Endometrium (tissue), 2 donors: Measurements from ENCODE around the gene SEMA6B.
"Not testable (repeated sequence)": the region's sequence is repeated elsewhere in the genome, so short reads cannot be mapped to it uniquely, and the experiment has no call there.

Experiments used
- FAIRE-seq: peaks from 2 replicates; lab custom pipeline; 2012; peaks lifted over from hg19 to GRCh38; lab: Jason Lieb, UNC
- donor health status: control.
- donor health status: control.

Gene SEMA6B

DNA sequence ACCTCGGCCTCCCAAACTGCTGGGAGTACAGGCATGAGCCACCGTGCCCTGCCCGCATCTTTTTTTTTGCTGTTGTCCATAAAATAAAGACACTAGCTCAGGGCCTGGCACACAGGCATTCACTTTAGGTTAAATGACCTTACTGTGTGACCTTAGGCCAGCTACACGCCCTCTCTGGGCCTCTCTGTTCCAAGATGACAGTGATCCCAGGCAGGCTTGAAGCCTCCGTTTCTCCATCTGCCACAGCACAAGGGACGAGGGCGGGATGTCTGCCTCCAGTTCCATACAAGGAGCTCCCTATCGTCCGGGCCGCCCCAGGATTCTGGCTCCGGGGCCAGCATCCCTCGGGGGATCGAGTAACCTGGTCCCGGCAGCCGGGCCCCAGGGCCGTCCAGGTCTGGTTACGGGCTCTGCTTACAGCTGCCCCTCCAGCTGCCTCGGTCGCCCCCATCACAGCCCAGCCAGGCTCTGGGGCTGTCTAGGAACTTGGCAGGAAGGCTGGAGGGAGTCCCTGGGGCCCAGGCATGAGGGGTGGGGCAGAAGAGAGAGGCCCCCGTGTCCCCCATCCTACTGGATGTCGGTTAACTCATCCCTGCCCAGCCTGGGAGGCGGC, 11.9 kb upstream of the SEMA6B start:
- FAIRE-seq, result no peak

DNA sequence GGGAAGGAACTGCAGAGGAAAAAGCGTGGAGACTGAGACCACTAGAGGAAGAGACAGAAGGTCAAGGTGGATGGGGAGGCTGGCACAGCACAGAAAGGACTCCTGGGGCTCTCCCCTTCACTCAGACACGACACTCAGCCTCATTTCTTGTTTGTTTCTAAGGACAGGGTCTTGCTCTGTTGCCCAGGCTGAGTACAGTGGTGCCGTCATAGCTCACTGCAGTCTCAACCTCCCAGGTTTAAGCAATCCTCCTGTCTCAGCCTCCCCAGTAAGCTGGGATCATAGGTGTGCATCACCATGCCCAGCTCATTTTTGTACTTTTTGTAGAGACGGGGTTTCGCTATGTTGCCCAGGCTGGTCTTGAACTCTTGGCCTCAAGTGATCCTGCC, 11.4 kb upstream of the SEMA6B start:
- FAIRE-seq, result no peak

DNA sequence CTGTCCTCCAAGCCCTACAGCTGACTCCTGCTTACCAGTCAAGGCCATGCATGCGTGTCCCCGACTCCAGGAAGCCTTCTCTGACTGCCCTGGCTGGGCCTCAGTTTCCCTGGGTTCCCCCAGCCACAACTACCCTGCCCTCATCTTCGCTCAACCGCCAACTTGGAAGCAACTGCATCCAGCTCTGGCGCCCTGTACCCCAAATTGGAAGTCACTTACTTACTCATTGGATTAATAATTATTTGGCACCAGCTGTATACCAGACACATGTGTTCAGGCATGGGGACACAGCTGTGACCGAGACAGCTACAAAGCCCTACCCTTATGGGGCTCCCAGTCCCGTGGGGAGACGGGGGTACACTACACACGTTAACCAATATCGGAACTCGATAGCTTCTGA, 10.9 kb upstream of the SEMA6B start:
- no peak for FAIRE-seq

DNA sequence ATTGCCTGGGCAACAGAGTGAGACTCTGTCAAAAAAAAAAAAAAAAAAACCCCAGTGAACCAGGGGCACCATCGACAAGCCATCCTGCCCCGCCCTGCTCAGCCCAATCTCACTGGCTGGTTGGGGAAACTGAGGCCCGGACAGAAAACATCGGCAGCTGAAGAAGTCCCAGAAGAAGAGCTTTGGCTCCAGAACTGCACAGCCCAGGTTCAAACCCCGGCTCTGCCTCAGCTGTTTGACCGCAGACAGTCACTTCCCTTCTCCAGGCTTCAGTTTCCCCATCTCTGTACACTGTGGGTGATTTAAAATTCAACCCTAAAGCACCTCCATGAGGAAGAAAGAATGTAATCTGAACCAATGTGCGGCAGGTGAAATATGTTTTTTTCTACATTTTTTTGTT, 9.4 kb upstream of the SEMA6B start:
- no peak for FAIRE-seq

DNA sequence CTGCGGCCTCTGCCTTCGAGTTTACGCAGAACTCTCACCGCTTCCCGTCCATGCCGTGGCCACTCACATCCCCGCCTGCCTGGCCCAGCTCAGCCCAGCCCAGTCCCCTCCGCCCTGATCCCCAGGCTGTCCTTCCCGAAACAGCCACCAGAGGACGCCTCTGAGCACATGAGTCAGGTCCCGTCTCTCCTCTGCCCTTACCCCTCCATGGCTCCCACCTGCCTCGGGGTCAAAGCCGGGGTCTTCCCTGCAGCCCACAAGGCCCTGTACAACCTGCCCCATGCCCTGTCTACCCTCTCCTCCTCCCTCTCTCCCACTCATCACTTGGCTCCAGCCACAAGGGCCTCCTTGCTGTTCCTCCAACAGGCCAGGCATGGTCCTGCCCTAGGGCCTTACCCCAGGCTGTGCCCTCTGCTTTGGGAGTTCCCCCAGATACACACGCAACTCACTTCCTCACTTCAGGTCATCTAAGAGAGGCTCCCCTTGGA, 8.1 kb upstream of the SEMA6B start:
- no peak for FAIRE-seq

DNA sequence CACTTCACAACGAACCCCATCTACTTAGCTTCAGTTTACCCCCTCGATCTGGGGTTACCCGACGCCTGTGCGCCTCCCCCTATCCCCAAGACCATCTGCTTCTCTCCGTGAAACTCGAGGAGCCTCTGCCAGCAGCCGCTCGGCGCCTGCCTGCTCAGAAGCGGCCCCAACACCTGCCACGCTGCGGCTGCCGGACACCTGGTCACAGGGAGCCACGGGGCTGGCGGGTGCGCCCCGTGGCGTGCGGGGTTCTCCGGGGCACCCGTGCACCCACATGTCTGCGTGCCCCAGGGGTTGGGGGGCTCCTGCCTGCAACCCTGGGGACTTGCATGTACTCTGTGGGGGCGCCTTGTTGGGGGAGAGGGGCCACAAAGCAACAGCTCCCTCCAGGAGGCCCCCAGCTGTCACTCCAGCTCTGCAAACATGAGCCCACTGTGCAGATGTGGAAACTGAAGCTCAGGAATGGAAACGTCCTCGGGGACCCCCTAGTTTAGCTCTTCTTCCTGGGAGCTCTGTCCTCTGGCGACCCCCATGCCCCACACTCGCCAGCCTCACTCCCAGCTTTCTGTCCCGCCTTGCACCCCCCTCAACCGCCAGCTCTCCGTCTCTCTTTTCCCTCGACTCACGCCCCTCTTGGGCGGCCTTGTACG, 7.0 kb upstream of the SEMA6B start:
- no peak for FAIRE-seq

DNA sequence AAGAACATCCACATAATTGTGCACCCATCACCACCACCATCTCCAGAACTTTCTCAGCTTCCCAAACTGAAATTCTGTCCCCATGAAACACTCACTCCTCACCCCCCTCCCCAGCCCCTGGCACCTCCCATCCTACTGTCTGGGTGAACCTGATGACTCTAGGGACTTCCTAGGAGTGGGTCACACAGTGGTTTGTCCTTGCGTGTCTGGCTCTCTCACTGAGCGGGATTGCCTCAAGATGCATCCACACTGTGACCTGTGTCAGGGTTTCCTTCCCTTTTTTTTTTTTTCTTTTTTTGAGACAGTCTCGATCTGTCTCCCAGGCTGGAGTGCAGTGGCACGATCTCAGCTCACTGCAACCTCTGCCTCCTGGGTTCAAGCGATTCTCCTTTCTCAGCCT, 4.1 kb upstream of the SEMA6B start:
- FAIRE-seq, result not testable (repeated sequence)

DNA sequence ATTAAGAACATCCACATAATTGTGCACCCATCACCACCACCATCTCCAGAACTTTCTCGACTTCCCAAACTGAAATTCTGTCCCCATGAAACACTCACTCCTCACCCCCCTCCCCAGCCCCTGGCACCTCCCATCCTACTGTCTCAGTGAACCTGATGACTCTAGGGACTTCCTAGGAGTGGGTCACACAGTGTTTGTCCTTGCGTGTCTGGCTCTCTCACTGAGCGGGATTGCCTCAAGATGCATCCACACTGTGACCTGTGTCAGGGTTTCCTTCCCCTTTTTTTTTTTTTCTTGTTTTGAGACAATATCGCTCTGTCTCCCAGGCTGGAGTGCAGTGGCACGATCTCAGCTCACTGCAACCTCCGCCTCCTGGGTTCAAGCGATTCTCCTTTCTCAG, 2.6 kb upstream of the SEMA6B start:
- FAIRE-seq, result not testable (repeated sequence)

DNA sequence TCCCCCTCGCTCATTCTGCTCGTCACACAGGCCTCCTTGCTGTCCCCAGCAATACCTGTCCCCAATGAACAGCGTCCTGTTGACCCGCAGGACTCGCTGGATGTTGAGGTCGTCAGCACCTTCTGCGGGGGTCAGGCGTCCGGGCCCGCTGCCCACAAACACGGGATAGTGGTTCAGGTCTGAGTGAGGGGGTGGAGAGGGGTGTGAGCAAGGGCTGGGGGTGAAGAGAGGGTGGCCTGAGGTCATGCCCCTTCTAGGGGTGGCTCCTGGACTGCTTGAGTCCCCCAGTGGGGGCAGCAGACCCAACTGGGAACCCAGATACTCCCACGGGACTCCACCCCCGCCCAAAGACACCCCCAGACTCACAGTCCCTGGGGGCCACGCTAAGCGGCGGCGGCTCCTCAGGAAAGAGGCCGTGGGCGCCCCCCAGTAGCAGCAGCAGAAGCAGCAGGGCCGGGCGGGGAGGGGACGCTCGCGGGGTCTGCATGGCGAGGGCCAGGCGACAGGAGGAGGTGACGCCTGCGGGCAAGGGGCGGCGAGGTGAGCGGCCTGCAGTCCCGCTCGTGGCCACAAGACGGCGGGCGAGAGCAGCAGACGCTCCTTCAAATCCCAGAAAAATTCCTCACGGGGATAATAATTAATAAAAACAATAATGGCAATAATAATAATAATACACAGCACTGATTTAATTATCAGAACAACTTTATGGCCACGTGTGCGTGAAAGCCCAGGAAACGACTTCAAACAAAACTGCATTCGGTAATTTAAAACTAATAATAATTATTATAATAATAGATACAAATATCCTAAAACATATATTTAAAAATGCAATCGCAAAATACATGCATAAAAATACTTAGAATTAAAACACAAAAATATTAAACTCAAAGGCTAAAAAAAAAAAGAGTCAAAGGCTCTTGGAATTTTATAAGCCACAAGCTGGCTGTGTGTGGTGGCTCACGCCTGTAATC, 1.2 kb downstream of the SEMA6B start:
- no peak for FAIRE-seq

DNA sequence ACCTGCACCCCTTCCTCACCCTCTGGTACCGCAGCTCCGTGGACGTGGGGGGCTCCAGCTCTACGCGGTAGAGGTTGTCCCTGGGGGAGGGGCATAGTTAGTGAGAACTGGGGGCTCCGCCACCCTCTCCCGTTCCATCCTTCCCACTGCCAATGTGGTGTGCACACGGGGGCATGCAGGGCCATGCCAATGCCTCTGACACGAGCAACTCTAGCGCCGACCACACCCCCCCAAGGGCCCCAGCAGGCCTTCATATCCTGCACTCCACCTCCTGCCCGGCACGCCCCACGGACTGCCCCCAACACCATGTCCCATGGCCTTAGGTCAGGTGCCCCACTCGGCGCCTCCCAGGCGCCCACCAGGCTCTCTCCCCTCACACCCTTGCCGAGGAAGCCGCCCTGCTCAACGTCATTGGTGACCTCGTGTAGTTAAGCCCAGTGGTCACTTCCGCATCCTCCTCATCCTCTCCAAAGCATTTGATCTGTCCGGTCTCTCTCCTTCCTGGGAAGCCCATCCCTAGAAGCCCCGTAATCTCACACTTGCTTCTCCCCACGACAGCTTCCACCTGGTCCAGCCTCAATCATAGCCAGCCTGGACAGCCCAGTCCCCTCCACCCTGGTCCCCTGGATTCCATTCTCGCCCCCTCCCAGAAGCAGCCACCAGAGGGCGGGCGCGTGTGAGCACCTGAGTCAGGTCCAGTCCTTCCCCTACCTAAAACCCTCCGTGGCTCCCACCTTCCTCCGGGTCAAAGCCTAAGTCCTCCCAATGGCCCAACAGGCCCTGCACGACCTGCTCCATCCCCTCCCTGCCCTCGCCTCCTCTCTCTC, 2.1 kb downstream of the SEMA6B start:
- no peak for FAIRE-seq

DNA sequence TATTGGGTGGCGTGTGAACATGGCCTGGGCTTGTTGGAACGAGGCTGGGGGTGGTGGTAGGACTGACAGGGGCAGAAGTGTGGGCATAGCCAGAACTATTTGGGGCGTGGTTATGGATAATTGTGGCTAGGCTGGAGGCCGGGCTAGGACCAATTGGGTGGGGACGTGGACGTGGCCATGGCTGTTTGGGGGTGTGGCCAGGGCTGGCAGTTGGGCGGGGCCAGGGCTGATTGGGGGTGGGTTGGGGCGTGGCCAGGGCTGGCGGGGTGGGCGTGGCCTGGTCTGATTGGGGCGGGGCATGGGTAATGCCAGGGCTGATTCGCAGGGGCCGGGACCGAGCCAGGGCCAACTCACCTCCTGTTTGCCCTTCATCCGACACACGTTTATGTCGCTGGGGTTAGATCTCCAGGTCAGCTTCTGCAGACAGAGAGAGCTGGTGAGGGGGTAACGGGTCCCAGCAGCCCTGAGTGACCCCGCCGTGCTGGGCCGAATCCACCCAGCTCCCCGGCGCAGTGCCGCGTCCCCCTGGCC, 2.8 kb downstream of the SEMA6B start:
- FAIRE-seq, result no peak

DNA sequence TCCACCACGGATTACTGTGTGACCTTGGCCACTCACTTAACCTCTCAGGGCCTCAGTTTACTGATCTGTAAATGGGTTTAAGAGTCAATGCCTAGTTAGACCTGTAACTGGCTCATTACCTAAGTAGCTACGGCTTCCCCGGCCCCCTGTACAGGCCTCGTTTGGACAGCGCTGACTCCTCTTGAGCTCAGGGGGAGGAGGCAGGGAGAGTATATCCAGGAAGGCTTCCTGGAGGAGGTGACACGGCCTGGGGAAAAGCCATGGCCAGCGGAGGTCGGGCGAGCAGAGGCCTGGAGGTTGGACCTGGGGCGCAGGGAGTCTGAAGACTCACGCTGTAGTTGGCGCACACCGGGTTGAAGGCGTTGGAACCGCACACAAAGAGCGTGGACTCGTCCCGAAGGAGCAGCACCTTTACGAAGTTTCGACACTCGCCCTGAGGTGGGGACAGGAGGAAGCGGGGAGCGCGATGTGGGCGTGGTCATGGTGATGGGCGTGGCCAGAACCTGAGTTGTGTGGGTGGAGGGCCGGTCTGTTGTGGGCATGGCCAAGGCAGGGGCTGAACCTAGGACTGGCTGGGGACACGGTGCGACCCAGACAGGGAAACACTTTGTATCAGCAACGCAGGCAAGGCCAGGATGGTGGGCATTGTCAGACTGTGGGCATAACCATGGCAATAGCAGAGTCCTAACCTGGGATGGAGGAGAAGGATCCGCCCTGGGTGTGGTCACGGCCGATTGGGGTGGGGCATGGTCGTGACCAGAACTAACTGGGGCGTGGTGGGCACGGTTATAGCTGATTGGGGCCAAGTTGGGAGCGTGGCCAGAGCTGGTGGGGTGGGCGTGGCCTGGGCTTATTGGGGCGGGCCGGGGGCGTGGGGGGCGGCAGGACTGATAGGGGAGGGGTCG, 3.6 kb downstream of the SEMA6B start:
- FAIRE-seq, result no peak

DNA sequence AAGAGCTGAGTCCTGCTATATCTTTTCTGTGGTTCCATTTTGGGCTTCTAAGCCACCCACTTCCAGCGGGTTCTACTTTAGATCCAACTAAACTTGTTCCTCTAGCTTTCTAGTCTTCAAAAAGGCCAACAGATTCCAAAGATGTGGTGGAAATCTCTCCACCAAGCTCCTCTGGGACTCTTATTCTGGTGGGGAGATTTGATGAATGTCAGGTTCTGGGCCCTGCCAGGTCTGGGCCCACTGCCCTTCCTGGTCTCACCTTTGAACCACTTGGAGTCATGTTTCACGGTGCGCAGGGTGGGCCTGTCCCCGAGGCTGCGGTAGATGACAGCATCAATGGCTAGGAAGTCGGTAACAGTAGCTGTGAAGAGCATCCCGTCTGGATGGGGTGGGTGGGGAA, 4.8 kb downstream of the SEMA6B start:
- FAIRE-seq, result no peak

DNA sequence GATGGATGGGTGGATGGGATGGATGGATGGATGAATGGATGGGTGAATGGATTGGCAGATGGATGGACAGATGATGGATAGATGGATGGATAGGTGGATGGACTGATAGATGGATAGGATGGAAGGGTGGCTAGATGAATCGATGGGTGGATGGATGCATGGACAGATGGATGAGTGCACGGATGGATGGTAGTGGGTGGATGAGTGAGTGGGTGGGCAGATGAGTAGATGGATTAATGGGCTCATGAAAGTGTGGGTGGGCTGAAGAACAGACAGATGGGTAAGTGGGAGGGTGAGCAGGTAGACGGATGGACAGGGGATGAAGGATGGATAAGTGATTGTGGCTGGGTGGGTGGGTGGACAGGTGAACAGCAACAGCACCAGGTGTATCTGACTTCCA, 5.7 kb downstream of the SEMA6B start:
- FAIRE-seq, result no peak

DNA sequence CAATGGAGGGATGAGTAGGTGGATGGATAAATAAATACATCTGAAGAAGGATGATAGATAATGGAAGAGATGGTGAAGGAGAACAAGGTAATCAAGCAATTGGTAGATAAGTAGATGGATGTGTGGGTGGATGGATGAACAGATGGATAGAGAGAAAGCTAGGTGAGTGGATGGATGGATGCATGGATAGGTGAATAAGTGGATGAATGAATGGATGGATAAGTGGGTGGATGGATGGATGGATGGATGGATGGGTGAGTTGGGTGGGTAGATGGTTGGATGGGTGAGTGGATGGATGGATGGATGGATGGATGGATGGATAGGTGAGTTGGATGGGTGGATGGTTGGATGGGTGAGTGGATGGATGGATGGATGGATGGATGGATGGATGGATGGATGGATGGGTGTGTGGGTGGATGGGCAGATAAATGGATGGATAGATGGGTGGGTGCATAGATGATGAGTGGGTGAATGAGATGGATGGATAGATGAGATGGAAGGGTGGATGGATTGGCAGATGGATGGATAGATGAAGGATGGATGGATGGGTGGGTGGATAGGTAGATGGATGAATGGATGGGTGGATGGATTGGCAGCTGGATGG, 6.3 kb downstream of the SEMA6B start:
- no peak for FAIRE-seq

DNA sequence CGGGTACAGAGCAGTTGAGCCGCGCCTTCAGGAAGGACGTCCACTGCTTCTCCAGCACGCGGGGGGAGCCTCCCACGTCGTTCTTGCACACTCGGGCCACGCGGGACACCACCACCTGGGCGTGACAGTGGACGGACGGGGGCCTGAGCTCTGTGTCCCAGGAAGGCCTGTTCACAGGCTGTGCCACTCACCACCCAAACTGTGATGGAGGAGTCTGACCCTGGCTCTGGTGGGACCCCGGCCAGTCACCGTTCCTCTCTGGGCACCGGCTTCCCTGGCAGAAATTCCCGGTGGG, 7.0 kb downstream of the SEMA6B start:
- no peak for FAIRE-seq

DNA sequence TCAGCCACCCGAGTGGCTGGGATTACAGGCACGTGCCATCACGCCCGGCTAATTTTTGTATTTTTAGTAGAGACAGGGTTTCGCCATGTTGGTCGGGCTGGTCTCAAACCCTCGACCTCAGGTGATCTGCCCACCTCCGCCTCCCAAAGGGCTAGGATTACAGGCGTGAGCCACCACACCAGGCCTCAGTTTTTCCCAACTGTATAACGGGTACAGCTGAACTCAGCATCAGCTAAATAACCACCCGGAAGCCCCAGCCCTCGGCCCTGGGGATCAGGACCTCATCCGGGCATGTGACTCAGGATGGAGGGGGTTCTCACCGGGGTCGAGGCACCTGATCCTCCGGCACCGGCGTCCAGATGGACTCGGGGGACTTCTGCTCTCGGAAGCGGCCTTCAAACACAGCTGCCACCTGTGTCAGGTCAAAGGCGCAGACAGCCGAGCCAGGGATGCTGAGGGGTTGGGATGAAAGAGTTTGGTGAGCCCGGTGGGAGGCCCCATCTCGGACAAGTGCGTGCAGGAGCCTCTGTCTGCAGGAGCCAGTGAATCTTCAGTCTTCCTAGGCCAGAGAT, 8.9 kb downstream of the SEMA6B start:
- FAIRE-seq, result no peak

DNA sequence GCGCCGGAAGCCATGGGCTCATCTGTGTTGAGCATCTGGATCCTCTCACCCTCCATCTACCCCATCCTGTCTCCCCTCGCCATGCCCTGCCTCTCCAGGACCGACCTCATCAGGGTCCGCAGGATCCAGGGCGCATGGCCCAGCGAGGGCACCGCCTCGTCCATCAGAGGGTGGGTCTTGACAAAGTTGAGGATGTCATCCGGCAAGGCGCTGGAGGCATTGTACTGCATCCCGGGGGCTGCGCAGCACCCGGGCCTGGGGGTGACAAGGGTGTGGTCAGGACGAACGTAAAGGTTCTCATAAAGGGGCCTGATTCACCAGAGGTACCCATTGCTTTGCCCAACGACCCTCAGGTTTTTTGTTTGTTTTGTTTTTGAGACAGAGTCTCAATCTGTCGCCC, 9.5 kb downstream of the SEMA6B start:
- FAIRE-seq, result no peak

DNA sequence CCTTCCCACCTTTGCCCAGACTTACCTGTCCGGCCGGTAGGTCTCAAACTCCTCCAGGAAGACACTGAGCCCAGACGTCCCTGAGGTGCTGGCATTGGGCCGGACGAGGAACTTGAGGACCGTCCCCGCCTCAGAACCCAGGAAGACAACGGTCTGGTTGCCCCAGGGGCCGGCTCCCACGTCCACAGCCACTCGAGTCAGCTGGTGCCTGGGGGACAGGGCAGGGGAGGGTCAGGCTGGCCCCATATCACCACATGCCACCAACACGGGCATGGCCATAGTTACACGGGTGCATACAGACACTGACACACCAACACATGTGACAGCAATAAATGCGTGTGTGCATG, 11.3 kb downstream of the SEMA6B start:
- FAIRE-seq, result no peak
